ENCODE measurements around the gene MTHFD2L.

GRCh38 chr4:74322301-74322700 lies 164.4 kb downstream of the MTHFD2L start:
- no peak for TF ChIP-seq CTCF (IDR thresholded peaks at IDR 0.05; ENCODE audit: low read length)
- TF ChIP-seq EZH2 (IDR thresholded peaks at IDR 0.05; ENCODE audit: borderline replicate concordance, low read length) = no peak

Data from OCI-LY1 (cell line).